GM18526 (cell line): ENCODE measurements around the gene SPATA6L.

Experiments used
- POLR2A ChIP-seq: IDR thresholded peaks from 3 replicates; pipeline ENCODE4 v1.6.1; 2011; ENCODE audit not compliant: insufficient read length; ENCODE audit errors: extremely low read depth

The SPATA6L gene

GRCh38 chr9:4550777-4551484, 115.3 kb downstream of the SPATA6L start:
- TF ChIP-seq POLR2A, result no peak

GRCh38 chr9:4549751-4550295, 116.5 kb downstream of the SPATA6L start:
- TF ChIP-seq POLR2A, result no peak

GRCh38 chr9:4548811-4549725, 117.2 kb downstream of the SPATA6L start:
- no peak for TF ChIP-seq POLR2A
